ENCODE results near the gene GARS1. TPM values are rescaled to one million over a fixed set of nuclear protein-coding genes. Genes with fewer than 3 reads are reported as not detected.

The GARS1 gene, protein sequence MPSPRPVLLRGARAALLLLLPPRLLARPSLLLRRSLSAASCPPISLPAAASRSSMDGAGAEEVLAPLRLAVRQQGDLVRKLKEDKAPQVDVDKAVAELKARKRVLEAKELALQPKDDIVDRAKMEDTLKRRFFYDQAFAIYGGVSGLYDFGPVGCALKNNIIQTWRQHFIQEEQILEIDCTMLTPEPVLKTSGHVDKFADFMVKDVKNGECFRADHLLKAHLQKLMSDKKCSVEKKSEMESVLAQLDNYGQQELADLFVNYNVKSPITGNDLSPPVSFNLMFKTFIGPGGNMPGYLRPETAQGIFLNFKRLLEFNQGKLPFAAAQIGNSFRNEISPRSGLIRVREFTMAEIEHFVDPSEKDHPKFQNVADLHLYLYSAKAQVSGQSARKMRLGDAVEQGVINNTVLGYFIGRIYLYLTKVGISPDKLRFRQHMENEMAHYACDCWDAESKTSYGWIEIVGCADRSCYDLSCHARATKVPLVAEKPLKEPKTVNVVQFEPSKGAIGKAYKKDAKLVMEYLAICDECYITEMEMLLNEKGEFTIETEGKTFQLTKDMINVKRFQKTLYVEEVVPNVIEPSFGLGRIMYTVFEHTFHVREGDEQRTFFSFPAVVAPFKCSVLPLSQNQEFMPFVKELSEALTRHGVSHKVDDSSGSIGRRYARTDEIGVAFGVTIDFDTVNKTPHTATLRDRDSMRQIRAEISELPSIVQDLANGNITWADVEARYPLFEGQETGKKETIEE
- 41.7 TPM for total RNA-seq

DNA sequence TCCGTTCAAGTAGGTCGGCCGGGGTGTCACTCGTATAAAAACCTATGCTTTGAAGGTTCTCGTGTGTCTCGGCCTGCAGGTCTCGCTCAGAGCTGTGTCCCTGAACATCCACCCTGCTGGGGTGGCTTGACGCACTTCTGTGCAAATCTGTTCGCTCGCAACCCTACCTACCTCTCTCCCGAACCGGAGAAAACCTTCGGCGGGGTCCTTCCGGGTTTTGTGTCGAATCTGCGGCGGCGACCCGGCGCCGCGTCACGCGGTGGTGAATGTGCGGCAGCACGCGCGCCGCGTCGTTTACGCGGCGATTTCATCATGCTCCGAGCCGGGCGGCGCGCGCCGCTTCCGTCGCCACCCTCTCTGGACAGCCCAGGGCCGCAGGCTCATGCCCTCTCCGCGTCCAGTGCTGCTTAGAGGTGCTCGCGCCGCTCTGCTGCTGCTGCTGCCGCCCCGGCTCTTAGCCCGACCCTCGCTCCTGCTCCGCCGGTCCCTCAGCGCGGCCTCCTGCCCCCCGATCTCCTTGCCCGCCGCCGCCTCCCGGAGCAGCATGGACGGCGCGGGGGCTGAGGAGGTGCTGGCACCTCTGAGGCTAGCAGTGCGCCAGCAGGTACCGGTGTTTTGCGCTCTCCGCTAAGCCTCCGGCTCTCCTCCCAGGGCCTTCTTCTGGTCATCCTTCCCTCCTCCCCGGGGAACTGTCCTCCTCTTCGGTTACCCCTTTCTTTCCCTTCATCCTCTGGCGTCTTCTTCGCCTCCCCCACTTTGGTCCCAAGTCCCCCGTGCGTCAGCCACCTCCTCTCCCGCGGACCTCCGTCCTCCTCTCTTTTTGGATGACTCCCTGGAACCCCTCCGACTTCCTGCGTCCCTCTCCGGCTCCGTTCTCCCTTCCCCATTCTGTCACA, at the start of gene GARS1:
Gene GARS1, plus strand, starts transcription at position 339 of the 896 bp plus-strand sequence. Its CDS starts 44 bp downstream, at position 383.
- DNase-seq (ENCODE audit: low spot score in 2 of 2) = peak; percentile 65 to 94
- intact Hi-C loops (cut with DNase I) = loop anchor here (5.0 to 10.0 kb wide), 4 partner anchors 117 to 460 kb away; partner anchors contain the start of genes AQP1, MTURN and NOD1
- Histone ChIP-seq H3K36me3 (peaks cover 1 to 8% of the 10 kb centered on the region in 2 donors), H3K9me3 (no peaks in the 10 kb centered on the region), H3K4me1 (peaks cover 4 to 18% of the 10 kb centered on the region in 2 donors), H3K4me3 (peak within 1 kb of the TSS; percentile 86 to 96), H3K27me3 (no peaks in the 10 kb centered on the region), H3K27ac (peak within 1 kb of the TSS; percentile 93 to 98)
- TF ChIP-seq CTCF (IDR thresholded peaks at IDR 0.05) = no peak

DNA sequence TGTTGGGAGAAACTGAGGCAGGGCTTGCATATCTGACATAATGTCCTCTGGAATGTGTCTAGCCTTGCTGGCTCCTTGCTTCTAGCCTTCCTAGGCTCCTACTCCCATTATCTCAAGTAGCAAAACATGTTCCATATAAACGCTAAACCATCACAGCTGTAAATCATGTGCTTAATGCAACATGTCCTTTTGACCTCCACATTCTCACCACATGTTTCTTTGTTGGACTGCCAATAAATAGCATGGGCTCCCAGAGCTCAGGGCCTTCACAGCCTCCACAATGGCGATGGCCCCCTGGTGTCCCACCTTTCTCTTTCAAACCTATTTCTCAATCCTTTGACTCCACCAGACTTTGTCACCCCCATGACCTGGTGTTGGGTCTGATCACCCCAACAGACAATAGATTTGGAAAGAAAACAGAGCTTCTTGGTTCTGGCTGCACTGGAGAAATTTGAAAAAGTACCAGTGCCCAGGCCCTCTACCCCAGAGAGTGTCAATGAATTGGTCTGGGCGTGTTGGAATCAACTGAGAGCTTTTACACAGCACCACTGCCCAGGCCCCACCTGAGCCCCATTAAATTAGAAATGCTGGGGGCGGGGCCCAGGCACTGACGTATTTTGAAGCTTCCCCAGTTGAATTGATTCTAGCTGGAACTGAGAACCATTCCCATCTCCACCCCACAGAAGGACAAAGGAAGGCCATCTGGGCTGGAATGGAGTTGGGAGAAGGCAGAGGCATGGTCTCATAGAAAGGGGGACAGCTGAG, 48.7 kb upstream of the GARS1 start:
- H3K4me3 ChIP-seq = no peak overlapping the region
- H3K4me1 ChIP-seq = peaks cover 0 to 5% of the 10 kb centered on the region in 2 donors
- peaks cover 0 to 8% of the 10 kb centered on the region in 2 donors for H3K36me3 ChIP-seq
- no peak for TF ChIP-seq CTCF (IDR thresholded peaks at IDR 0.05)
- intact Hi-C loops (cut with DNase I) = no loop called here
- DNase-seq (ENCODE audit: low spot score in 2 of 2) = no peak
- H3K27me3 ChIP-seq = no peaks in the 10 kb centered on the region
- no peaks in the 10 kb centered on the region for H3K9me3 ChIP-seq
- no peak overlapping the region for H3K27ac ChIP-seq

DNA sequence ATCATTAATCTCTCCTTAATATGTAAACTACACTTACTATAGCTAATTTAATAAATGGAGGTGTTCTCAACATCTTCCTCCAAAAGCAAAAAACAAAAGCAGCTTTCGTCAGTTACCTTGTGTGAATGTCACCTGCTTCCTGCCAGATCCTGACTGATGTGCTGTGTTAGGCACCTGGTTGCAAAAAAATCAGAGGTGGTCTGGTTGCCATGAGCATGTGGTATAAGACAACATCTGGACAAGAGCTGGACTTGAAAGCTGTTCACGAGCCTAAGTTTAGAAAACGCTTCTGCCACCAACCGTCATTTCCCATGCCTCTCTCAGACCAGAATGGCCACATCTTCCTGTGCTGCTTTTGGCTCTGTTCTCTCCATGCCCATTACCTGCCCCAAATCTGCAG, 48.1 kb upstream of the GARS1 start:
- intact Hi-C loops (cut with DNase I) = no loop called here
- DNase-seq (ENCODE audit: low spot score in 2 of 2) = no peak
- Histone ChIP-seq H3K9me3 (no peaks in the 10 kb centered on the region), H3K4me1 (peaks cover 0 to 11% of the 10 kb centered on the region in 2 donors), H3K4me3 (no peak overlapping the region), H3K36me3 (peaks cover 0 to 8% of the 10 kb centered on the region in 2 donors), H3K27ac (no peak overlapping the region), H3K27me3 (no peaks in the 10 kb centered on the region)
- no peak for TF ChIP-seq CTCF (IDR thresholded peaks at IDR 0.05)

- no peak overlapping the region for H3K4me3 ChIP-seq
- no peak overlapping the region for H3K27ac ChIP-seq
- no peaks in the 10 kb centered on the region for H3K27me3 ChIP-seq
- intact Hi-C loops (cut with DNase I) = loop anchor here (2.0 kb wide), 1 partner anchor 18 kb away; no protein-coding TSS in a partner anchor
- no peaks in the 10 kb centered on the region for H3K9me3 ChIP-seq
- peaks cover 0 to 8% of the 10 kb centered on the region in 2 donors for H3K36me3 ChIP-seq
- peak; percentile 61 to 82 (median 79) for TF ChIP-seq CTCF (IDR thresholded peaks at IDR 0.05)
- DNase-seq (ENCODE audit: low spot score in 2 of 2) = peak in 1 of 2 donors; percentile 78
- H3K4me1 ChIP-seq = peaks cover 0 to 11% of the 10 kb centered on the region in 2 donors
Measured at GRCh38 chr7:30548845-30549244, 45.8 kb upstream of the GARS1 start.

Measured in ascending aorta (tissue), 2 donors.